Measurements from ENCODE around the gene NACC1.
A peak's percentile ranks its signal among the peaks of the same experiment; 100 is the strongest.
"Not testable (repeated sequence)": the region's sequence is repeated elsewhere in the genome, so short reads cannot be mapped to it uniquely, and the experiment has no call there.

Gene NACC1

DNA sequence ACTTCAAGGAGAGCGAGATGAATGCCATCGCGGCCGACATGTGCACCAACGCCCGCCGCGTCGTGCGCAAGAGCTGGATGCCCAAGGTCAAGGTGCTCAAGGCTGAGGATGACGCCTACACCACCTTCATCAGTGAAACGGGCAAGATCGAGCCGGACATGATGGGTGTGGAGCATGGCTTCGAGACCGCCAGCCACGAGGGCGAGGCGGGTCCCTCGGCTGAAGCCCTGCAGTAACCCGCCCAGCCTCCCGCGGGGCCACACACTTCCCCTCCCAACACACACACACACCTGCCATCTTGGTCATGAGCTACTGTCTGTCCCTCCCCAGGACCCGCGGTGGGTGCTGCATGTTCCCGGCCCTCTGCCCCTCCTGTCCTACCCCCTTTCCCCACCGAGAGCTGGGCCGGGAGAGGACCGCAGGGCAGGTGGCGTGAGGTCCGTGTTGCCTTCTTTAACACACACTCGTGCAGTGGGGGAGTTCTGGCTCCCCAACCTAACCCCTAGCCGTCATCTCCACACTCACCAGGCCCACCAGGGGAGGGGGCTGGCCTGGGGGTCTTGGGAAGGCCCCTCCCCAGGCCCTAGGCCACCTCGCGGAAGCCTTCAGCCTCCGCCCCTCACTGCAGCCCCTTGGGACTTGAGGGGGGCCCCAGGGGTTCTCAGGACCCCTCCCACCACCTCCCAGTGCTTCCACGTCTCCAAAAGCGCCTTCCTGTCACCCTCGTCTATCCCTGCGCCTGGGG, 20.3 kb downstream of the NACC1 start:
- no peak overlapping the region for H3K4me3 ChIP-seq (ENCODE audit: low read depth, low read length)
- TF ChIP-seq, protein P1, sequence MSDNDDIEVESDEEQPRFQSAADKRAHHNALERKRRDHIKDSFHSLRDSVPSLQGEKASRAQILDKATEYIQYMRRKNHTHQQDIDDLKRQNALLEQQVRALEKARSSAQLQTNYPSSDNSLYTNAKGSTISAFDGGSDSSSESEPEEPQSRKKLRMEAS (IDR thresholded peaks at IDR 0.05; ENCODE audit: low read depth, low read length): peak; percentile 21; the same call in 1 of the 2 replicates
- TF ChIP-seq MYC (IDR thresholded peaks at IDR 0.05; ENCODE audit: low read depth, low read length): no peak
- DNase-seq (ENCODE audit: low read depth): peak; percentile 34

DNA sequence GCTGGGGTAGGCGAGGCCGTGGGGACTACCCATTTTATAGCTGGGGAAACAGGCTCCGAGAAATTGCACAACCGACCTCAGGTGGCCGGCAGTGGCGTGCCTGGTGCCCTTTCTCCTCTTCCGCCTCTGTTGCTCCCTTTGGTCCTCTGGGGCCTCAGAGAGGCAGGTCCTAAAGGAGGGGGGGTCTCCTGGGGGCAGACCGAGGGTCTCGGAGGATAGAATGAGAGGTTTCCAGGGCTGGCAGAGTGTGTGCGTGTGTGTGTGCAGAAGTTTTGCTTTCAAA, 20.8 kb downstream of the NACC1 start:
- peak; percentile 81 for DNase-seq (ENCODE audit: low read depth)
- H3K4me3 ChIP-seq (ENCODE audit: low read depth, low read length): no peak overlapping the region

DNA sequence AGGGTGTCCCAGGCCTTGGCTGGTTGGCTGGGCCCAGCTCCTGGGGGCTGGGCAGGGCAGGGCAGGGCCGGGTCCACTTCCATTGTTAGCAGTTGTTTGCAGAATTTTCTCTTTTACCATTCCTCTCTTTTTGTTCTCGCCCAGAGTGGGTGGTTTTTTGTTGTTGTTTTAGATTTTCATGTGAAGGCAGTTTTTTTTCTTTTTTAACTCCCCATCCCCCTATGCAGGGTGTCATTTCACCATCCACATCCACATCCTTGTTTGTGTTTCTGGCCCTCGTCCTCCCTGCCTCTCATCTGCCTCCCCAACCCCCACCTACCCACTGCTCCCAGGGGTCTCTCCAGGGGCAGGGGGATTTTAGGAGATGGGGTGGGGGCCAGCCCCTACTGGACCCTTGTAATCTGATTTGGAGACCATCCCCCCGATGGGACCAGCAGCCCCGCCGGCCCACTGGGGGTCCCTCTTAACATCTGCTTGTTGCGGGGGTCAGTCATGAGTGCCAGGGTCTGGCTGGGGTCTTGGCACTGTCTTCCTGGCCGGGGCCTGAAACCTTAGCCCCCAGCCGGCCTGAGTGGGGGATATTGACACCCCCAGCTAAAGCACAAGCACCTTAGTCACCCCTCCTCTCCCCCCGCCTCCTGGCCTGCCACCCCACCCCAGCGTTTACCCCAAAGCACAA, 21.7 kb downstream of the NACC1 start:
- no peak for DNase-seq (ENCODE audit: low read depth)
- TF ChIP-seq, protein P1 (IDR thresholded peaks at IDR 0.05; ENCODE audit: low read depth, low read length): no peak
- no peak for TF ChIP-seq POLR2A (IDR thresholded peaks at IDR 0.05; ENCODE audit: extremely low read depth, insufficient read length)
- no peak for TF ChIP-seq MYC (IDR thresholded peaks at IDR 0.05; ENCODE audit: low read depth, low read length)
- TF ChIP-seq, protein P2, sequence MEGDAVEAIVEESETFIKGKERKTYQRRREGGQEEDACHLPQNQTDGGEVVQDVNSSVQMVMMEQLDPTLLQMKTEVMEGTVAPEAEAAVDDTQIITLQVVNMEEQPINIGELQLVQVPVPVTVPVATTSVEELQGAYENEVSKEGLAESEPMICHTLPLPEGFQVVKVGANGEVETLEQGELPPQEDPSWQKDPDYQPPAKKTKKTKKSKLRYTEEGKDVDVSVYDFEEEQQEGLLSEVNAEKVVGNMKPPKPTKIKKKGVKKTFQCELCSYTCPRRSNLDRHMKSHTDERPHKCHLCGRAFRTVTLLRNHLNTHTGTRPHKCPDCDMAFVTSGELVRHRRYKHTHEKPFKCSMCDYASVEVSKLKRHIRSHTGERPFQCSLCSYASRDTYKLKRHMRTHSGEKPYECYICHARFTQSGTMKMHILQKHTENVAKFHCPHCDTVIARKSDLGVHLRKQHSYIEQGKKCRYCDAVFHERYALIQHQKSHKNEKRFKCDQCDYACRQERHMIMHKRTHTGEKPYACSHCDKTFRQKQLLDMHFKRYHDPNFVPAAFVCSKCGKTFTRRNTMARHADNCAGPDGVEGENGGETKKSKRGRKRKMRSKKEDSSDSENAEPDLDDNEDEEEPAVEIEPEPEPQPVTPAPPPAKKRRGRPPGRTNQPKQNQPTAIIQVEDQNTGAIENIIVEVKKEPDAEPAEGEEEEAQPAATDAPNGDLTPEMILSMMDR (IDR thresholded peaks at IDR 0.05; ENCODE audit: low read depth, low read length): no peak
- H3K4me3 ChIP-seq (ENCODE audit: low read depth, low read length): no peak overlapping the region

More for the DNA sequence above, 20.8 kb downstream of the NACC1 start:
- TF ChIP-seq, protein P1 (IDR thresholded peaks at IDR 0.05; ENCODE audit: low read depth, low read length): peak; percentile 53
- TF ChIP-seq MYC (IDR thresholded peaks at IDR 0.05; ENCODE audit: low read depth, low read length) (peak; percentile 73), POLR2A (IDR thresholded peaks at IDR 0.05; ENCODE audit: extremely low read depth, insufficient read length) (no peak)

DNA sequence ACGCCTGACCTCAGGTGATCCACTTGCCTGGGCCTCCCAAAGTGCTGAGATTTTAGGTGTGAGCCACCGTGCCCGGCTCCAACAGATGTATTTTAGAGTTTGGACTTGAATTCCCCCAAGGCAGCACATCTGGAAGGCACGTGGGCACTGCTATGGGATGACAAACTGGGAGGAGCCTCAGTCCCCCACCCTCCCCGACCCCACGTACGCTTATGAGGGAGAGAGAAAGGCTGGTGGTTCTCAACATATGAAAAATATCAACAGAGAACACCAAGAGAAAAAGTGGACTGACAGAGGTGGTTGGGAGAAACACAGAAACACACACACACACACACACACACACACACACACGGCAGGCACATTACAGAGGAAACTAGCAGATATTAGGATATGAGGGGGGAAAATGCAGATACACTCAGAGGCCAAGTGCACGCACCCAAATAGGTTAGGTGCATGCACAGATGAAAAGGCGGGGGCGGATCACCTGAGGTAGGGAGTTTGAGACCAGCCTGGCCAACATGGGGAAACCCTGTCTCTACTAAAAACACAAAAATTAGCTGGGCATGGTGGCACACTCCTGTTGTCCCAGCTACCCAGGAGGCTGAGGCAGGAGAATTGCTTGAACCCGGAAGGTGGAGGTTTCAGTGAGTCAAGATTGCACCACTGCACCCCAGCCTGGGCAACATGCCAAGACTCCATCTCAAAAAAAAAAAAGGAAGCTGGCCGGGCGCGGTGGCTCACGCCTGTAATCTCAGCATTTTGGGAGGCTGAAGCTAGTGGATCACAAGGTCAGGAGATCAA, 28.9 kb downstream of the NACC1 start:
- no peak overlapping the region for H3K4me3 ChIP-seq (ENCODE audit: low read depth, low read length)
- TF ChIP-seq POLR2A (IDR thresholded peaks at IDR 0.05; ENCODE audit: extremely low read depth, insufficient read length) (no peak), MYC (IDR thresholded peaks at IDR 0.05; ENCODE audit: low read depth, low read length) (no peak)
- TF ChIP-seq, protein P2 (IDR thresholded peaks at IDR 0.05; ENCODE audit: low read depth, low read length): no peak
- TF ChIP-seq, protein P1 (IDR thresholded peaks at IDR 0.05; ENCODE audit: low read depth, low read length): no peak
- DNase-seq (ENCODE audit: low read depth): peak; percentile 58

DNA sequence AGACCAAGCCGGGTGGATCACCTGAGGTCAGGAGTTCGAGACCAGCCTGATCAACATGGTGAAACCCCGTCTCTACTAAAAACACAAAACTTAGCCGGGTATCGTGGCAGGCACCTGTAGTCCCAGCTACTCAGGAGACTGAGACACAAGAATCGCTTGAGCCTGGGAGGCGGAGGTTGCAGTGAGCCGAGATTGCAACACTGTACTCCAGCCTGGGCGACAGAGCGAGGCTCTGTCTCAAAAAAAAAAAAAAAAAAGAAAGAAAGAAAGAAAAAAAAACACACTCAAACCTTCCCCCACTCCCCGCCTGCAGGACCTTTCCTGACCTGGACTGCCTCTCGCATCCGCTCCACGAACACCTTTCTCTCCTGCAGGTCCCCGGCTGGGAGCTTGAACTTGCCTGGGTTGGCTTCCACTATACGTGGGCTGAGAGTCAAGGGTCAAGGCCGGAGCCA, 31.1 kb downstream of the NACC1 start:
- not testable (repeated sequence) for DNase-seq (ENCODE audit: low read depth)

DNA sequence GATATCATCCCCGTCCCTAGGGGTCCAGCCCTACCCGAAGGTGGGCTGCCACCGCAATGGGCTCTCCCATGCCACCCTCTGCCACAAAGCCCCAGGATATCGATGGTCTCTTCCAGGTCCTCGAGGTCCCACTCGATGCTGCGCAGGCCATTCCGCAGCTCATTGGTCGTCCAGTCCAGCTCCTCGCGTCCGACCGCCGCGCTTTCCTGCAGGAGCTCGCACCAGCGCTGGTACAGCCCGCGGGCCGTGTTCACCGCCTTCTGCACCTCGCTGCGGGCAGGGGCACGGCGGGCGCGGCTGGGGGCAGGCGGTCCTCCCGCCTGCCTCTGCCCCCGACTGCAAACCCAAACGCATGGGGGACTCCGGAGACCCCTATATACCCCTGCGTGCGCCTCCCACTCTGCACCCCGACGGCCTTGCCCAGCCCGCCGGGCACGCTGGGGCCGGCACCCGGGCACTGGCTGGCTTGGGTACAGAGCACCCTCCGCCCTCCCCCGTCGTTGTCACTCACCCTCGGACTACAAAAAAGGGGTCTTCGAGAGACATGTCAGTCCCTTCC, 31.6 kb downstream of the NACC1 start:
- peak overlapping the region; percentile 92 for H3K4me3 ChIP-seq (ENCODE audit: low read depth, low read length)
- peak; percentile 79 for DNase-seq (ENCODE audit: low read depth)
- TF ChIP-seq, protein P1 (IDR thresholded peaks at IDR 0.05; ENCODE audit: low read depth, low read length): no peak; the same call in 1 of the 2 replicates
- TF ChIP-seq POLR2A (IDR thresholded peaks at IDR 0.05; ENCODE audit: extremely low read depth, insufficient read length): no peak

More for the DNA sequence above, 31.1 kb downstream of the NACC1 start:
- H3K4me3 ChIP-seq (ENCODE audit: low read depth, low read length): peak overlapping the region; percentile 92

DNA sequence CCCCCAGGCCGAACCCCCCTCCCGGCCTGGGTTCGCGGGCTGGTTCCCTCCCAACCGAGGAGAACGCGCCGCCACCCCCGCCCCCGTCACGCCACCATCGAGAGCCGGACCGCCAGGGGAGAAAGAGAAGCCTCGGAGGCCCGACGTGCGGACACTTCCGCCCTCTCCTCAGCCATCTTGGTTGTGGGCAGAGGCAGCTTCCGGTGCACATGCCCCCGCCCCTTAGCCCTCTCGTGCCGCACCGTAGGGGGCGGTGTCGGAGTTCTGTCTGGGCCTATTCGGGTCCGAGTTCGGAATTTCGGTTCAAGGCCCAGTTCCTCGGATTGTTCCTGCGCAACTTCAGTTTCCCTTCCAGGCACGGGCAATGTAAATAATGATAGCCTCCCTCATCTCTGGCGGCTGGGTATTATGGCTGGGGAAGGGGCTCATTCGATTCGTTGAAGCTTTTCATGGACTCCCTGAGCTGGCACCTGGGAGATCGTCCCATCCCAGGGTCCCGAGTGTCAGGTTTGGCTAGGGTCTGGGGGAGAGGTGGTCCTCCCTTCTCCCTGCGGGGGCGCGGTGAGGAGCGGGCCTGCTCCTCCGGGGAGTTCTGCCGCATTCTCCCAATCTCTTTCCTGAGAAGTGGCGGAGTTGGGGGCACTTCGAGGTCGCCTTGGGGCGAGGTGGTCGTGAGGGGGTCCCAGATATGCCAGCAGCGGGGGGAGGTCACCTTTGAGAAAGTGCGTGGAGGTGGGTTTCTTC, 32.3 kb downstream of the NACC1 start, which contains the start of the genes IER2 and STX10:
Gene IER2 (plus strand): TSS at position 225 of the 744 bp plus-strand sequence. CDS start 2,776 bp downstream, outside the sequence.
Gene STX10 (minus strand): TSS at position 189 of the 744 bp plus-strand sequence. CDS start 202 bp downstream, outside the sequence.
- H3K4me3 ChIP-seq (ENCODE audit: low read depth, low read length): peak within 1 kb of the TSS; percentile 92
- TF ChIP-seq, protein P1 (IDR thresholded peaks at IDR 0.05; ENCODE audit: low read depth, low read length): peak; percentile 88
- TF ChIP-seq POLR2A (IDR thresholded peaks at IDR 0.05; ENCODE audit: extremely low read depth, insufficient read length) (peak; percentile 38), MYC (IDR thresholded peaks at IDR 0.05; ENCODE audit: low read depth, low read length) (peak; percentile 87)
- TF ChIP-seq, protein P2 (IDR thresholded peaks at IDR 0.05; ENCODE audit: low read depth, low read length): no peak
- DNase-seq (ENCODE audit: low read depth): peak; percentile 94

Measured in NB4 (cell line).